ENCODE data around the gene AKT1.
A peak's percentile ranks its signal among the peaks of the same experiment; 100 is the strongest.
"Not testable (repeated sequence)": the region's sequence is repeated elsewhere in the genome, so short reads cannot be mapped to it uniquely, and the experiment has no call there.

The AKT1 gene

GRCh38 chr14:104732355-104732804 lies 63.2 kb downstream of the AKT1 start:
- DNase-seq: no peak
- in situ Hi-C loops (cut with MboI; ENCODE audit: low pct_unique_long_range_greater_than_20kb, low sequenced_read_pairs): no loop called here

DNA sequence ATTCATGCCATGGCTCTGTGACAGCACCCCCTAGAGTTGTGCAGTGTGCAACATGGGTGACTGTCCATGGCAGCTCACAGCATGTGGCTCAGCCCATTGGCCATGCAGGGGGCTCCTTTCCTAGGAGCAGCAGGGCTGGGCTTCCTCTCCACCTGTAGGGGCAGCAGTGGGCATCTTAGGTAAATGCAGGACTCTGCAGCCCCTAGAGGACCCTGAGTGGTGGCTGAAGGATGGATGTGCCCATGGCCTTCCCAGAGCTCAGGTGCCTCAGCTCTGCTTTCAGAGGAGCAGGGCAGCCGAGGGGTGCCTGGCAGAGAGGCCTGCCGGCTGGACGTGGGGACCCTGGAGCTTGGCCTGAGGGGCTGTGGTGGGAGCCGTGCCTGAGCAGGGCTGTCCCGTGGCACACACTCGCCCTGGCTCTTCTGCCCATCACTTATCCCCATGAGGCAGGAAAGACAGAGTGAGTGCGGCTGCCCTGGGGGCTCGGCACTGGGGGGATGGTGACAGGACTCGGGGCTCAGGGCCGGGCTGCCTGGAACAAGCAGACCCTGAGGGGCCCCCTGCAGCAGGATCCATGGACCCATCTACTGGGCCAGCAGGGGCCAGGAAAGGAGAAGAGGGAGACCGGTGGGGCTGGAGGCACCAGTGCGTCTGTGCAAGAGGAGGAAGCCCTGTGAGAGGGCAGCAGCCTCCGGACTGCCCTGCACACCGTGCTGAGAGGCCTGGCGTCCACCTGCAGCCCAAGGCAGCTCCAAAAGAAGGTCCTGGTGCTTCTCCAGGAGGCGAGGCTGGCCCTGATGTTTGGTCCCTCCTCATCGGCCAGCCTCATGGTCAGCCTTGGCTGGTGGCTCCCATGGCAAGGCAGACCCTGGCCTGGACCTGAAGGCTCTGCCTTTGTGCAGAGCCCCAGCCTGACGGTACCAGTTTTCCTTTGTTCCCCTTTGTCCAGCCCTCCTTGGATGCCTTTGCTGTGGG lies 63.9 kb downstream of the AKT1 start:
- in situ Hi-C loops (cut with MboI; ENCODE audit: low pct_unique_long_range_greater_than_20kb, low sequenced_read_pairs): no loop called here
- no peak for DNase-seq

DNA sequence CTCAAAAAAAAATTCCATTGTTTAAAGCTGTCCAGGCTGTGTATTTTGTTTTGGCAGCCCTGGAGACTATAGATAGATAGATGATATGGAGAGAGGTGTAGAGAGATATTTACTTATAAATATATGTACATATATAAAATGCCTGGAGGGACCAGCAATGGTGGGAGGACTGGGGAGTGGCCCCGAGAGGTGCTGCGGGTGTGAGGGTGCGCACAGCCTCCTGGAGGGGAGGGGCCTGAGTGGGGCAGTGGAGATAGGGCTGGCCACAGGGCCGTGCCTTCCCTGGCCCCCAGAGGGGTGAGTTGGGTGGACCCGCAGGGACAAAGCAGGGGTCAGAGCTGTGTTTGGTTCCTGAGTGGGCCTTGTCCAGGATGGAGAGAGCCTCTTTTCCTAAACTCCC lies 65.1 kb downstream of the AKT1 start:
- in situ Hi-C loops (cut with MboI; ENCODE audit: low pct_unique_long_range_greater_than_20kb, low sequenced_read_pairs): no loop called here
- DNase-seq: no peak

- in situ Hi-C loops (cut with MboI; ENCODE audit: low pct_unique_long_range_greater_than_20kb, low sequenced_read_pairs): no loop called here
- no peak for DNase-seq
Measured at GRCh38 chr14:104729835-104730181, 65.7 kb downstream of the AKT1 start.

DNA sequence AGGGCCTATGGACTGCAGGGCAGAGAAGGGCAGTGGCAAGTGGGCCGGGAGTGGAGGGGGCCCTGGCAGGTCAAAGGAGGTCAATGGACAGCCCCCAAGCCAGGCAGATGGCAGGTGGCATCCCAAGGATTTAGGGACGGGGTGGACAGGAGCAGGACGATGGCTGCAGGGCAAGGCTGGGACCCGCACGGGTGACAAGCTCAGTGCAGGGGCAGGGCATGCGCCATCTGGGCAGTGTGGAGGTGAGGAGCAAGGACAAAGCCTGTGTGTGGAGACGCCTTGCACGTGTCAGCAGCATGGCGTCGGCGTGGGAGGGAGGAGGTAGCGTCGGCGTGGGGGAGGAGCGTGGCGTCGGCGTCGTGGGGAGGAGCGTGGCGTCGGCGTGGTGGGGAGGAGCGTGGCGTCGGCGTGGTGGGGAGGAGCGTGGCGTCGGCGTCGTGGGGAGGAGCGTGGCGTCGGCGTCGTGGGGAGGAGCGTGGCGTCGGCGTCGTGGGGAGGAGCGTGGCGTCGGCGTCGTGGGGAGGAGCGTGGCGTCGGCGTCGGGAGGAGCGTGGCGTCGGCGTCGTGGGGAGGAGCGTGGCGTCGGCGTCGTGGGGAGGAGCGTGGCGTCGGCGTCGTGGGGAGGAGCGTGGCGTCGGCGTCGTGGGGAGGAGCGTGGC lies 66.2 kb downstream of the AKT1 start:
- in situ Hi-C loops (cut with MboI; ENCODE audit: low pct_unique_long_range_greater_than_20kb, low sequenced_read_pairs): not testable (repeated sequence)

GRCh38 chr14:104728631-104729030 lies 66.9 kb downstream of the AKT1 start:
- in situ Hi-C loops (cut with MboI; ENCODE audit: low pct_unique_long_range_greater_than_20kb, low sequenced_read_pairs): no loop called here
- no peak for DNase-seq

More for the DNA sequence above, 66.2 kb downstream of the AKT1 start:
- not testable (repeated sequence) for DNase-seq

DNA sequence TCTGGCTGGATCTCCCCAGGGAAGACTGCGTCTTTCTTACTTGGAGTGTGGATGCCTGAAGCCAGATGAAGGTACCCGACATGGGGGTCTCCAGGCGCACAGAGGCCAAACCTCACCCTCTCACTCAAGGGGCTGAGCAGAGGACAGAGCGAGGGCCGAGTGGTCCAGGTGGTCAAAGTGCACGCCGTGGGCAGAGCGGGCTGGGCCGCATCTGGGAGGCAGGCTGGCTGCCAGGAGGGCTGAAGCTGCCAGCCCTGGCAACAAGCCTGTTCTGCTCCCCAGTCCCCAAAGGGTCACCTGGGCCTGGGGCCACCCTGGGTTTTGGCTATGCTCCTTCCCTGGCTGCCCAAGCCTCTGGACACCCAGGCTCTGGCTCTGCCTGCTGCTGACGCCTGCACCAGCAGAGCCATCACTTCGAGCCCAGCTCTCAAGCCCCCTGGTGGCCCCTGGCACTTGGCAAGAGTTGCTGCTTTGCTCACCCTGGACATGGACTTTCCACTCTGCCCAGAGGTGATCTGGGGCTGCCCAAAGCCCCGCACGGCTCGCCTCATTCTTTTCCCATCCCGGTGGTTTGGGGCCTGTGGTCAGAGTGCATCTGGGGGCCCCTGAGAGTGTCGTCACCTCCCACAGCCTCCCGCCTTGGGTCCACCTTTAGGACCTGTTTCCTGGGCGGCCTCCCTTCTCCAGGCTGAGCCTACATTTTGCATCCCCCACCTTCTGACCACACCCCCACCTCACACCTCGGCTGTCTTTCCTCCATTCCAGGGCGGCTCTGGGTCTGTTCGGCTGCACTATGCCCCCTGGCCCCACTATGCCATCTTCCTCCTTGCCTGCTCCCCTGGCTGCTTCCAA lies 68.7 kb downstream of the AKT1 start:
- no peak for DNase-seq
- in situ Hi-C loops (cut with MboI; ENCODE audit: low pct_unique_long_range_greater_than_20kb, low sequenced_read_pairs): no loop called here

- DNase-seq: no peak
- in situ Hi-C loops (cut with MboI; ENCODE audit: low pct_unique_long_range_greater_than_20kb, low sequenced_read_pairs): no loop called here
Measured at GRCh38 chr14:104725772-104726548, 69.6 kb downstream of the AKT1 start.

DNA sequence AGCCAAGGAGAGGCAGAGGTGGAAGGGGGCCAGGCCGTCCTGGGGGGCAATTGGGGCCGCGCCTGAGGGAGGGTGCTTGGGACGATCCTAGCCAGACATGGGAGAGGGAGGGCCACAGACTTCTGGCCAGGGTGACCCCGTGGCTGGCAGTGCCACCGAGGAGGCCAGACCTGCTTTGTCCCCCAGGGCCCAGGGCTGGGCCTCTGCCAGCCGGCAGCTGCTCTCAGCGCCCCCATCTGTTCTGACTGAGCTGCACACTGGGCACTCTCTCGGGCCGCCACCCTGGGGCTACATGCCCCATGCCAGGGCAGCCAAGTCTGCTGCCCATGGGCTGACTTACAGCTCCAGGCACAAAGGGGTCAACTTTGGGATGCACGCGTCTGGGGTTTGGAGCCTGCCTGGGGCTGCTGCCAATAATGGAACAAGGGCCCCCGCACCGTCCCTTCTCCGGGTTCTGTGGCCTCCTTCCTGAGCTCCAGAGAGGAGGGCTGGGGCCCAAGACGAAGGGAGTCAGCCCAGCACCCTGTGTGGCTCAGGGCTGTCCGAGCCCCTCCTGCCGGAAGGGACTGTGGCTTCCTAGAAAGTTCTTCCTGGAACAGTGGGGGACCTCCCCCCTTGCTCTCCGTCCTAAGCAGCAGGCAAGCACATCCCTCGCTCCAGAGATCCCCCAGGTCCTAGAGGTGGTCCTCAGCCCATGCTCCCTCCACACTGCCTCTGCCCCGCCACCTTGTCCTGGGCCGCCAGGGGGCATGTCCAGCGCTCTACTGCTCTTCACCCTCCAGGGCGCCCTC lies 70.4 kb downstream of the AKT1 start:
- peak; percentile 37 for DNase-seq
- in situ Hi-C loops (cut with MboI; ENCODE audit: low pct_unique_long_range_greater_than_20kb, low sequenced_read_pairs): no loop called here

DNA sequence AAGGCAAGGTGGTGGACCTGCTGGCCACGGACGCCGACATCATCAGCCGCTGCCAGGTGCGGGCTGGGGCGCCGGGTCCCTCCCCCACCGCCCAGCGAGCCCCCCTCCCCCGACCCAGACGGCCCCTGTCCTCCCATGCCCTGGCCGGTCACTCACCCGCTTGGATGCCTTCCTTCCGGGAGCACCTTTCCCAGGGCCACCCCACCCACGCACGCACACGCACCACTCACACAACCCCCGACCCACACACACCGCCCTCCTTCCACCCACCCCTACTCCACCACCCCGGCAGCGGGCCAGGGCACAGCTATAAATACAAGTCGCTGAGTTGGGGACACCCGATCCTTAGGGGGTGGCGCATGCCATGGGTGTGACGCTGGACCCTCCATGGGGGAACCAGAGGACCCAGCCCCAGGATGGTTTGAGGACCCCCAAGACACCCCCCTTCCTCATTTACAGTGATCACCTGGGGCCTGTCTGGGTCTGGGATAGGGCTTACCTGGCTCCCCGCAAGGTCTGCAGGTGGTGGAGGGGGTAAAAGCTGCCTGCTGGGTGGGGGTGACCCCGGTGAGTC lies 71.1 kb downstream of the AKT1 start:
- no peak for DNase-seq

GRCh38 chr14:104723651-104724406 lies 71.7 kb downstream of the AKT1 start, which contains the start of gene ADSS1:
TSS of gene ADSS1 (plus strand) at chr14:104724229. CDS start at chr14:104724271, 42 bp downstream.
- in situ Hi-C loops (cut with MboI; ENCODE audit: low pct_unique_long_range_greater_than_20kb, low sequenced_read_pairs): no loop called here
- peak; percentile 69 for DNase-seq

More for the DNA sequence above, 71.1 kb downstream of the AKT1 start:
- in situ Hi-C loops (cut with MboI; ENCODE audit: low pct_unique_long_range_greater_than_20kb, low sequenced_read_pairs): no loop called here

- no peak for DNase-seq
- in situ Hi-C loops (cut with MboI; ENCODE audit: low pct_unique_long_range_greater_than_20kb, low sequenced_read_pairs): no loop called here
Measured at GRCh38 chr14:104722938-104723650, 72.5 kb downstream of the AKT1 start.

GRCh38 chr14:104721505-104722431 lies 73.8 kb downstream of the AKT1 start:
- DNase-seq: no peak
- in situ Hi-C loops (cut with MboI; ENCODE audit: low pct_unique_long_range_greater_than_20kb, low sequenced_read_pairs): no loop called here
